GM18507 (cell line): ENCODE data around the gene PRPH.
"Not testable (repeated sequence)": the region's sequence is repeated elsewhere in the genome, so short reads cannot be mapped to it uniquely, and the experiment has no call there.

ENCODE experiments used
- DNase-seq: peaks from one replicate; pipeline ENCODE4 v3.0.0; 2011; ENCODE audit warnings: low read depth; ENCODE audit not compliant: insufficient read length; ENCODE audit errors: extremely low spot score
- FAIRE-seq: peaks from 2 replicates; lab custom pipeline; 2011; peaks lifted over from hg19 to GRCh38; lab: Jason Lieb, UNC

PRPH gene

DNA sequence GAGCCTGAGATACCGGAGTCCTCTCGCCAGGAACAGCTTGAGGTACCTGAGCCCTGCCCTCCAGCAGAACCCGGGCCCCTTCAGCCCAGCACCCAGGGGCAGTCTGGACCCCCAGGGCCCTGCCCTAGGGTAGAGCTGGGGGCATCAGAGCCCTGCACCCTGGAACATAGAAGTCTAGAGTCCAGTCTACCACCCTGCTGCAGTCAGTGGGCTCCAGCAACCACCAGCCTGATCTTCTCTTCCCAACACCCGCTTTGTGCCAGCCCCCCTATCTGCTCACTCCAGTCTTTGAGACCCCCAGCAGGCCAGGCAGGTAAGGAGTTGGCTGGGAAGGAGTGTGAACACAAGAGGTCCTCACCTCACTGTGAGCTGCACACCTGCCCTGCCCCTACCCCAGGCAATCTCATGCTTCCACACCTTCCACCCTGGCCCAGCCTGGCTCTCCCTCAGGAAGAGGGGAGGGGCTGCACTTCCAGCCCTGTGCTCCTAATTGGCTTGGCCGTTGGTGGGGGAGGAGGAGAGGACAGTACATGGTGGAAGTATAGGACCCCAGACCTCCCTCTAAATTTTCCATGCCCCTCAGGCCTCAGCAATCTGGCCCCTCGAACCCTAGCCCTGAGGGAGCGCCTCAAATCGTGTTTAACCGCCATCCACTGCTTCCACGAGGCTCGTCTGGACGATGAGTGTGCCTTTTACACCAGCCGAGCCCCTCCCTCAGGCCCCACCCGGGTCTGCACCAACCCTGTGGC lies 35.9 kb downstream of the PRPH start:
- no peak for DNase-seq
- no peak for FAIRE-seq

GRCh38 chr12:49331380-49332222 lies 36.7 kb downstream of the PRPH start:
- no peak for DNase-seq
- FAIRE-seq: no peak

DNA sequence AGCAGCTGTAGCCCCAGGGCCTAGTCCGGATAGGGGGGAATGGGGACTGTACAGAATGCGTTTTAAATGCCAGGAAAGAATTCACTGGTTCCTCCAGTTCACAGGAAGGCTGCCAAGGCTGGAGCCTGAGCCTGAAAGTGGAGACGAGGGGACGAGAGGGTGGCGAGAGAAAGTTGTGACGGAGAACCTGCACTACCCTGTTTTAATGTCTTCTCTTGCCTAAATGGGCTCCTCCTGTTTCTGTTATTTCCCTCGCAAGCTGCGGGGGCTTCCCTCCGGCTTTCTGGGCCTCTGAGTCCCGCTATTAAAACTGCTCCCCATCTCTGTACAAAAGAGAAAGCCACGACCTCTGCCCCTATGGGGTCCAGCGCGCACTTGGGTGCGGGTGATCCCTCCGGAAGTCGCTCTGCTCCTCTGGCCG lies 37.5 kb downstream of the PRPH start:
- no peak for DNase-seq
- FAIRE-seq: no peak

DNA sequence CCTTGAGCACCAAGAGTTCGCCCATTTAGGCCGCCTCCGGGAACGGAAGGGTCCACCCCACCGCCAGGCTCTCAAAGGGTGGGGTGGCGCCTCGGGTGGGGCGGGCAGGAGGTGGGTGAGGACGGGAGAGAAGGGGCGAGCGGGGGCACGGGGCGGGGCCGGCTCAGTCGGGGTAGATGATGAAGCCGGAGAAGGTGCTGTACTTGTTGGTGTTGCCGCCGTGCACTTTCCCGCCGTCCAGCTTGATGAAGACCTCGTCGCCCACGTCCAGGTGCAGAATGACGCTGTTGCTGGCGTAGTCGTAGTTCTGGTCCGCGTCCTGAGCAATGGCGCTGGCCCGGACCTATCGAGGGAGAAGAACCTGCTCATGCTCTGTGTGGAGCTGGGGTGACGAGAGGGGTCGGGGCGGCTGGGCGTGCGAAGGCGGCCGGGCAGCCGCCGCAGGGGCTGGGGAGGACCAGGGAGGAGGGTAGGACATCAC lies 38.0 kb downstream of the PRPH start:
- DNase-seq (no peak), FAIRE-seq (no peak)

DNA sequence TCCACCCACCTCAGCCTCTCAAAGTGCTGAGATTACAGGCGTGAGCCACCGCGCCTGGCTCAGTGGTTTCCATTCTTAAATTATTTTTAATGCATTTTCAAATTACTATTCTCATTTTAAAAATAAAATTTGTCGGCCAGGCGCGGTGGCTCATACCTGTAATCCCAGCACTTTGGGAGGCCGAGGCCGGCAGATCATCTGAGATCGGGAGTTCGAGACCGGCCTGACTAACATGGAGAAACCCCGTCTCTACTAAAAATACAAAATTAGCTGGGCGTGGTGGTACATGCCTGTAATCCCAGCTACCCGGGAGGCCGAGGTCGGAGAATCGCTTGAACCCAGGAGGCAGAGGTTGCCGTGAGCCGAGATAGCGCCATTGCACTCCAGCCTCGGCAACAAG lies 38.8 kb downstream of the PRPH start:
- DNase-seq, FAIRE-seq: not testable (repeated sequence)

- no peak for FAIRE-seq
- no peak for DNase-seq
Observed at GRCh38 chr12:49334226-49334625, 39.3 kb downstream of the PRPH start.

DNA sequence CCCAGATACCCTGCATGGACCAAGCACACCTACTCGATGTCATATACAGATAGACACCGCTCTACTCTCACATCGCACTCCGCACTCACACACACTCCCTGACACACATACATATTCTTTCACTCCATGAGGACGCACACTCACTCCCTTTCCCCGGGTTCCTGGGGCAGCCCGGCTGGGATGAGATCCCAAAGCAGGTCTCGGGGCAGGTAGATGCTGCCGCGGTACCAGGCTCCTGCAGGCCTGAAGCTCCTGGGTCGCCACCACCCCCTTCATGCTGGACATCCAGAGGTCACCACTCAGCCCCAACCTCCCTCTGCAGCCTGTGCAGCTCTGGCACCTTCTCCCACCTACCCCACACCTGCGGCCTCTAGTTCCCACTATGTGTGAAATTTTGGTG lies 39.7 kb downstream of the PRPH start:
- DNase-seq: no peak
- no peak for FAIRE-seq

DNA sequence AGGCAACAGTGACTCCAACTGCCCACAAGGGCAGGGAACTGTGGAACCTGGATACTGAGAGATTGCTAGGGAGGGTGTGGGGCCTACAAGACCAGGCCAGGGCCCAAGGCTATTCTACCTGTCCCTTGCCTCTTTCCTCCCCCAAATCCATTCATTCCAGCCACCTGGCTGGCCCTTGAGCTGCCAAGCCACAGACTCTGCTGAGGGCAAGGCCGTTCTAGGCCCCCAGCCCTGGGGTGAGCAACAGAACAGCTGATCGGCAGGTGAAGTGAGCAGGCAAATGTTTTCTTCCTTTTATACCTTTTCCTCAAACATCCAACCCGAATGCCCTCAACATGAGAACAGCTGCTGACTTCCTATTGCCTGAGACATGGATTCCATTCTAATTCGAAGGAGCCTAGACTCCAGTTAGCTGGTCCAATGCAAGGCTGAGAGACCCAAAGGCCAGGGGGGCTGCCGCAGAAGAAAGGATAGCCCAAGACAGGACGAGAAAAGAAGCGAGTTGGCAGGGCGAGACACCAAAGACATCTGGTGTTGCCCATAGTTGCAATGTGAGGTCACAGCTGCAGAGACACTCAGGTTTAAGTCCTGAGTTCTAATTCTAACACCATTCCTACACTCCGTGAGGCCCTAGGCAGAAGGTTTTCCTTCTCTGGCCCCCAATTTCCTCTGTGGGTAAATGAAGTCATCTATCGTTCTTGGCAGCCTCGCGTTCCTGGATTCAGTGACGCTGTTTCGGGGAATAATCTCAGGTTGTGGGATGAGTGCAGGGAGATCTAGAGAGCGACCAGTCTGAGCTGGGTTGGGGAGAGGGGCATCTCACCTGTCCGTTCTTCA lies 40.4 kb downstream of the PRPH start:
- FAIRE-seq: no peak
- no peak for DNase-seq

DNA sequence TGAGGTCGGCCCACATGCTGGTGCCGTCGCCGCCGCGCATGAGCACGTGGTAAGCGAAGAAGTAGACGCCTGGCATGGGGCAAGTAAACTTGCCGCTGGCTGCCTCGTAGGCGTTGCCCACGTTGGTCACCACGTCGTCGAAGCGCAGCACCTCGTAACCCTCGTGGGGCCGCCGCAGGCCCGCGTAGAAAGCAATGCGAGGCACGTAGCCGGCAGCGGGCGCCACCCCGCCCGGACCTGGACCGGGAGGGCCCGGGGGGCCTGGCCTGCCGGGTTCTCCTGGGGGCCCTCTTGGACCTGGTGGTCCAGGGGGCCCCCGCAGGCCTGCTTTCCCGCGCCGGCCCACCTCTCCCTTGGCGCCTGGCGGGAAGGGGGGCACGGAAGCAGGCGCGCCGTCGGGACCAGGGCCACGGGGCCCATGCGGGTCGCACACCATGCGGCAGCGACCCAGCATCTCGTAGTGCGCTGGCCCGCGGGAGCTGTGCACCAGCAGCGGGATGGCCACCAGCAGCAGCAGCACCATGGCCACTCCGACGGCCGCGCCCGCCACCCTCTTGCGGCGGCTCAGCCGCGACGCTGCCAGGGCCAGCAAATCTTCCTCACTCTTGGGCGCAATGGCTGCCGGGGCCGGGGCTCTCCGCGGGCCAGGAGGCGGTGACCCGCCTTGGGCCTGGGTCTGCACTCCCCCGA lies 41.2 kb downstream of the PRPH start:
- FAIRE-seq: no peak
- no peak for DNase-seq

- FAIRE-seq: peak; percentile 64
- DNase-seq: peak; percentile 80
Observed at GRCh38 chr12:49336645-49337584, 42.0 kb downstream of the PRPH start, which contains the start of gene C1QL4. Gene C1QL4 (minus strand): TSS chr12:49337188. CDS start chr12:49336477, 711 bp downstream.

- no peak for FAIRE-seq
- no peak for DNase-seq
Observed at GRCh38 chr12:49338830-49339463, 44.0 kb downstream of the PRPH start.

DNA sequence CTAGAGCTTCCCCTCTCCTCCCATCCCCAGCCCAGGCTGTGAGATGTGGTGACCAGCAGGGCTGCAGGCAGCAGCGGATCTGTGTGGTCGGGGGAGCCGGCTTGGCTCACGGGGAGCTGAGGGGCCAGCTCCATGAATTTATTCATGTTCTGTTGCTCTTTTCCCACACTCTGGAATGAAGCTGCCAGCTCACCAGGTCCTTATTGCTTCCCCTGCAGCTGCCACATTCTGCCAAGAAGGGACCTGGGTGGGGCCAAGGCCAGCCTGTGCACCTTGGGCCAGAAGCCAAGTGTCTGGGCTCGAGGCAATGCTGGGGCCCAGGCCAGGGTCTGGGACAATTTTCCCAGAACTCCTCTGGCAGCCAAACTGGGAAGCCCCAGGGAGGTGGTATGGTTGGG lies 44.5 kb downstream of the PRPH start:
- no peak for FAIRE-seq

DNA sequence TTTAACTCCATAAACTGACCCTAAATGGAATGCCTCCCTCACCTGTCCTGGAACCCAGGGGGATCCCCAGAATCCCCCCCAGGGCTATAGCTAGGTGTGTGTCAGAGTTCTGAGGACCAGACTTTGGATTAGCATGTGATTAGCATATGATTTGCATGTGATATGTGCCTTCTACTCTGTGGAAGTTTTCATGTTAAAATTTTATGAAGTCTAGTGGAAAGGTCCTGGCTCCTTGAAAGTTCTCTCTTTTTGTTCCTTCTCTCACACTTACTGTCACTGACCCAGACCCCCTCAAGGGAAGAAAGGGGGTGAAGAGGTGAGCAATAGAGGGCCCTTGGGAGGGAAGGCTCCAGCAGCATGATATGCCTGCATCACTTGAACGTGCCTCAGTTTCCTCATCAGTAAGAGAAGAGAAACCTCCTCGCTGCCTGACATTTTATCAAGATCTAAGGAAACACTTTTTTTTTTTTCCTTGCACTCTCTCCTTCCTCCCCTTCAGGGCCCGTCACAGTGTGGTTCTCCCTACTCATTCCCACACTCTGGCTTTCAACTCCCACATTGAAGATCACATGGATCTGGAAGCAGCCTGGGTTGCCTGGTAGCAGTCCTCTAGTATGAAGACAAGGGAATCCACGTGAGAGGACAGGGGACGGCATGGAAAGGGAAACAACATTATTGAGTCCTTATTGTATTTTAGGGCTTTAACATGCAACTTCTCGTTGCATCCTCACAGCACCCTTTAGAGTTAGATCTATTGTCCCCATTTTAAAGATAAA lies 45.3 kb downstream of the PRPH start:
- FAIRE-seq: no peak
- DNase-seq: no peak

More for the DNA sequence above, 44.5 kb downstream of the PRPH start:
- DNase-seq: no peak

DNA sequence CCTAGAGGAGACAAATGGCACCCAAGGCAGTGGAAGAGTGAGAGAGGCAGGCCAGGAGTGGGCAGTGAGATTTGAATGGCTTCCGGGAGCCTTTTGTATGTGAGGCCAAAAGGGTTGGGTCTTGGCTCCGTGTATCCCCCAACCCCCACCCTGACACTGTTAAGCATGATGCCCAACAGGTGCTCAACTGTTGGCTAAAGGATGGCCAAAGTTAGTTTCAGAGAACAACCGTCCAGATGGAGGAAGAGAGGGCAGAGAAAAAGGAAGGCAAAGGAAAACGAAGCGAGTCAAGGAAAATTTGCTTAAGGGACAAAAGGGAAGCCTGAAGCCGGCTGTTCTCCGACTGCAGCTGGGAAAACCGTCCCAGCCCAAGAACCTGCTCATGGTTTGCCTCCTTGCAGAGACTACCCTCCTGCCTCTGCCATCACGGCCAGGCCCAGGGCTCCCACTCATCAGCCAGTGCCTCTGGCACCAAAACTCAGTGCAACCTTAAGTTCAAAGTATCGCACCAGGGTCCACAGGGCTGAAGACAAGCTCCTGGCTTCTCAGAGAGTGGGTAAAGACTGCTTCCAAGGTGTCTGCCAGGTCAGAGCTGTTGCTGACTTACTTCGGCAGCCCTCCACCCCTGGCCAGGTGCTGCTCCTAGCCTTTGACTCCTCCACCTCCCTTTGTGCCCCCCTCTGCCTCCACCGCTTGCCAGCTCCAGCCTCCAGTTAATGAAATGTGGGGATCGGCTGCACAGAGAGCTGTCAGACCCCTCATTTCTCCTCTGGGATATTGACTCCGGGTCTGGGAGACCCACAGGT lies 46.2 kb downstream of the PRPH start:
- FAIRE-seq (no peak), DNase-seq (no peak)

GRCh38 chr12:49341777-49342065 lies 46.8 kb downstream of the PRPH start:
- no peak for DNase-seq
- FAIRE-seq: no peak
